ENCODE measurements around the gene RPL5. TPM values are rescaled to one million over a fixed set of nuclear protein-coding genes. Genes with fewer than 3 reads are reported as not detected.
"Not testable (repeated sequence)": the region's sequence is repeated elsewhere in the genome, so short reads cannot be mapped to it uniquely, and the experiment has no call there.

The RPL5 gene
- total RNA-seq (2021) (1,348 and 1,415 TPM in 2 replicates), Bru-seq, nascent RNA (percentile 100 among the genes with signal in this experiment), BruChase-seq, experiment 1, labeled RNA remaining after a 2-hour chase (percentile 99 among the genes with signal in this experiment), BruChase-seq, experiment 2, labeled RNA remaining after a 6-hour chase (percentile 99 among the genes with signal in this experiment)
- long read RNA-seq, transcript RPL5-208 (8 exons, 1,085 nt): minor isoform, 406 of 1,620 reads
- long read RNA-seq, transcript RPL5-205 (3 exons, 1,210 nt): major isoform, 1,153 of 1,620 reads
- long read RNA-seq, transcript RPL5-207 (2 exons, 271 nt): minor isoform, 18 of 1,620 reads
- long read RNA-seq, partial matches to known transcripts: 34 of 1,620 reads
- long read RNA-seq, other reads (novel, unspliced or antisense): 7 of 1,620 reads

DNA sequence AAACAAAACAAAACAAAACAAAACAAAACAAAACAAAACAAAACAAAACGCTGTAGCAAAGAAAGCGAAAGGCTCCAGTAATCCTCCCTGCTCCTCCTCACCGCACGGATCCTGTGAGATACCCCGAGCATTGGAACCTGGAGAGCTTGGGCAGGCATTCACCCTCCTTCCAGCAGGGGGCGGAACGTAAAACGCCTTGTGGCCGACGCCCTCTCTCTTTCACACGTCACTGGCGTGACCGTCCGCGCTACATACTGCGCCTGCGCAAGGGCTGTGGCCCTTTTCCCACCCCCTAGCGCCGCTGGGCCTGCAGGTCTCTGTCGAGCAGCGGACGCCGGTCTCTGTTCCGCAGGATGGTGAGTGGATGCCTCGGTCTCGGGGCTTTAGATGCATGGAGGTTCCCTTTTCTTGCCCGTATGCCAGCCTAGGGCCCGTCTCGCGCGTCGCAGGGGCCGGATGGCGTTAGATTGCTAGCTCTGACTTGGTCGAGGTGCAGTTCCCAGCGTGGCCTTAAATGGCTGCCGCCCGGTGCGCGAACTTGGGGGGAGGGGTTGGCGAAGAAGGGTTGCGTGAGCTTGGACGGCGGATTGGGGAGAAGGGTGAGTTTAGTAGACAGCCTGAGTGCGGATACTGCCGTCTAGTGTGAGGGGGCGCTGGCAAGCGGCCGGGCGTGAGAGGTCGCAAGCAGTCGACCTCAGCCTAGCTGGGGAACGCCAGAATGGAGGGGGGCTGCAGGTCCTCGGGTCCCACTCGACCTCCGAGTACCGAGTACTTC, at the start of gene RPL5:
RPL5 (plus strand) TSS at position 279 of the 775 bp plus-strand sequence; CDS start at position 354, 75 bp downstream.
- BruUV-seq (replicated peaks): no TSS peak
- POLR2A ChIA-PET (ENCODE audit: low non-redundant PET): interaction anchor here (0.6 to 0.7 kb wide), 2 partner anchors 18 to 44 kb away, joined by 5 to 6 read pairs; no protein-coding TSS in a partner anchor
- intact Hi-C loops (cut with micrococcal nuclease; ENCODE audit: unreplicated experiment): no loop called here
- peak; percentile 99 for DNase-seq (ENCODE audit: low spot score)
- Histone ChIP-seq H3K4me3 (ENCODE audit: low read depth, low read length, poor library complexity, severe bottlenecking) (peak within 1 kb of the TSS; percentile 94), H3K27ac (ENCODE audit: low read depth, low read length, poor library complexity, severe bottlenecking) (peak within 1 kb of the TSS; percentile 95), H3K36me3 (ENCODE audit: insufficient read depth, low read length, poor library complexity, severe bottlenecking) (peaks cover 43% of the 10 kb centered on the region), H3K27me3 (replicated peaks; ENCODE audit: insufficient read depth, low read depth, low read length, poor library complexity) (no peaks in the 10 kb centered on the region), H3K9me3 (ENCODE audit: low read depth, low read length, poor library complexity, severe bottlenecking) (no peaks in the 10 kb centered on the region), H3K4me1 (ENCODE audit: insufficient read depth, low read length, poor library complexity, severe bottlenecking) (peaks cover 25% of the 10 kb centered on the region)
- CTCF ChIA-PET: interaction anchor here (0.6 to 1.8 kb wide), 4 partner anchors 13 to 83 kb away, joined by 3 to 10 read pairs (median 3); no protein-coding TSS in a partner anchor
- TF ChIP-seq EZH2 (IDR thresholded peaks at IDR 0.05; ENCODE audit: borderline replicate concordance, low read depth, low read length, poor library complexity, severe bottlenecking): no peak
- TF ChIP-seq, protein P1, sequence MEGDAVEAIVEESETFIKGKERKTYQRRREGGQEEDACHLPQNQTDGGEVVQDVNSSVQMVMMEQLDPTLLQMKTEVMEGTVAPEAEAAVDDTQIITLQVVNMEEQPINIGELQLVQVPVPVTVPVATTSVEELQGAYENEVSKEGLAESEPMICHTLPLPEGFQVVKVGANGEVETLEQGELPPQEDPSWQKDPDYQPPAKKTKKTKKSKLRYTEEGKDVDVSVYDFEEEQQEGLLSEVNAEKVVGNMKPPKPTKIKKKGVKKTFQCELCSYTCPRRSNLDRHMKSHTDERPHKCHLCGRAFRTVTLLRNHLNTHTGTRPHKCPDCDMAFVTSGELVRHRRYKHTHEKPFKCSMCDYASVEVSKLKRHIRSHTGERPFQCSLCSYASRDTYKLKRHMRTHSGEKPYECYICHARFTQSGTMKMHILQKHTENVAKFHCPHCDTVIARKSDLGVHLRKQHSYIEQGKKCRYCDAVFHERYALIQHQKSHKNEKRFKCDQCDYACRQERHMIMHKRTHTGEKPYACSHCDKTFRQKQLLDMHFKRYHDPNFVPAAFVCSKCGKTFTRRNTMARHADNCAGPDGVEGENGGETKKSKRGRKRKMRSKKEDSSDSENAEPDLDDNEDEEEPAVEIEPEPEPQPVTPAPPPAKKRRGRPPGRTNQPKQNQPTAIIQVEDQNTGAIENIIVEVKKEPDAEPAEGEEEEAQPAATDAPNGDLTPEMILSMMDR (conservative IDR thresholded peaks at IDR 0.05; ENCODE audit: low read depth, low read length): peak; percentile 96

DNA sequence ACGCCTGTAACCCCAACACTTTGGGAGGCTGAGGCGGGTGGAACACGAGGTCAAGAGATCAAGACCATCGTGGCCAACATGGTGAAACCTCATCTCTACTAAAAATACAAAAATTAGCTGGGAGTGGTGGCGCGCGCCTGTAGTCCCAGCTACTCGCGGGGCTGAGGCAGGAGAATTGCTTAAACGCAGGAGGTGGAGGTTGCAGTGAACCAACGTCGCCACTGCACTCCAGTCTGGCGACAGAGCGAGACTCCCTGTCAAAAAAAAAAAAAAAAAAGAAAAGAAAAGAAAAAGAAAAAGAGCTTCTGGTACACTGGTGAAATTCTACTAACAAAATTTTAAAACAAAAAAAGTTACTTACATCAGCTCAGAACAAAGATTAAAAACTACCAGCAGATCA, 48.3 kb upstream of the RPL5 start:
- POLR2A ChIA-PET (ENCODE audit: low non-redundant PET); H3K36me3 ChIP-seq (ENCODE audit: insufficient read depth, low read length, poor library complexity, severe bottlenecking); intact Hi-C loops (cut with micrococcal nuclease; ENCODE audit: unreplicated experiment); H3K4me1 ChIP-seq (ENCODE audit: insufficient read depth, low read length, poor library complexity, severe bottlenecking); H3K27me3 ChIP-seq (replicated peaks; ENCODE audit: insufficient read depth, low read depth, low read length, poor library complexity); H3K9me3 ChIP-seq (ENCODE audit: low read depth, low read length, poor library complexity, severe bottlenecking); BruUV-seq (replicated peaks): not testable (repeated sequence)
- CTCF ChIA-PET: interaction anchor here (0.6 kb wide), 2 partner anchors 48 to 179 kb away, joined by 3 to 6 read pairs; partner anchors contain the start of gene RPL5
- H3K4me3 ChIP-seq (ENCODE audit: low read depth, low read length, poor library complexity, severe bottlenecking): peak overlapping the region; percentile 91
- H3K27ac ChIP-seq (ENCODE audit: low read depth, low read length, poor library complexity, severe bottlenecking): peak overlapping the region; percentile 90
- TF ChIP-seq, protein P1 (conservative IDR thresholded peaks at IDR 0.05; ENCODE audit: low read depth, low read length): 0 out of 2 replicates have a peak, but pooled peaks have one; percentile 9
- DNase-seq (ENCODE audit: low spot score): peak; percentile 55

- H3K27me3 ChIP-seq (replicated peaks; ENCODE audit: insufficient read depth, low read depth, low read length, poor library complexity): no peaks in the 10 kb centered on the region
- TF ChIP-seq EZH2 (IDR thresholded peaks at IDR 0.05; ENCODE audit: borderline replicate concordance, low read depth, low read length, poor library complexity, severe bottlenecking): no peak
- intact Hi-C loops (cut with micrococcal nuclease; ENCODE audit: unreplicated experiment): no loop called here
- CTCF ChIA-PET: interaction anchor here (0.6 to 1.3 kb wide), 2 partner anchors 35 to 178 kb away, joined by 4 to 6 read pairs; no protein-coding TSS in a partner anchor
- no peaks in the 10 kb centered on the region for H3K4me1 ChIP-seq (ENCODE audit: insufficient read depth, low read length, poor library complexity, severe bottlenecking)
- H3K27ac ChIP-seq (ENCODE audit: low read depth, low read length, poor library complexity, severe bottlenecking): peak overlapping the region; percentile 90
- peak overlapping the region; percentile 91 for H3K4me3 ChIP-seq (ENCODE audit: low read depth, low read length, poor library complexity, severe bottlenecking)
- POLR2A ChIA-PET (ENCODE audit: low non-redundant PET): no interaction called here
- H3K9me3 ChIP-seq (ENCODE audit: low read depth, low read length, poor library complexity, severe bottlenecking): no peaks in the 10 kb centered on the region
- no peaks in the 10 kb centered on the region for H3K36me3 ChIP-seq (ENCODE audit: insufficient read depth, low read length, poor library complexity, severe bottlenecking)
- BruUV-seq (replicated peaks): TSS peak; percentile 43
- peak; percentile 51 for DNase-seq (ENCODE audit: low spot score)
These were observed 47.7 kb upstream of the RPL5 start for GRCh38 chr1:92784021-92784638.

Measured in A673 (cell line).